Nephron (organoid): ENCODE data around the gene PLEKHA8.

Experiments used
- H3K27ac Mint-ChIP-seq, 3 experiments: 2 replicates each; pipeline ENCODE4 v1.8.0; 2020; ENCODE audit warnings: mixed read lengths in 3 of 3, mild to moderate bottlenecking in 2 of 3, moderate library complexity in 1 of 3
- H3K27me3 Mint-ChIP-seq: 2 replicates; pipeline ENCODE4 v1.8.0; 2021; ENCODE audit warnings: low read depth, mild to moderate bottlenecking, moderate library complexity, mixed read lengths
- H3K36me3 Mint-ChIP-seq: 2 replicates; pipeline ENCODE4 v1.8.0; 2020; ENCODE audit warnings: low read depth, mixed read lengths
- H3K4me1 Mint-ChIP-seq: 2 replicates; pipeline ENCODE4 v1.8.0; 2020; ENCODE audit warnings: mixed read lengths
- H3K4me3 Mint-ChIP-seq, 3 experiments: 2 replicates each; pipeline ENCODE4 v1.8.0; 2020; ENCODE audit warnings: mild to moderate bottlenecking in 3 of 3, mixed read lengths in 3 of 3, moderate library complexity in 2 of 3
- H3K9me3 Mint-ChIP-seq: 2 replicates; pipeline ENCODE4 v1.8.0; 2020; ENCODE audit warnings: mixed read lengths
- TF ChIP-seq, protein P1 (sequence below), 3 experiments: fragments of 200-600 bp; sonication (generic); IDR thresholded peaks; one replicate each; pipeline ENCODE4 v1.5.0; 2021; ENCODE audit warnings: antibody characterized with exemption in 3 of 3; ENCODE audit not compliant: unreplicated experiment in 3 of 3

PLEKHA8 gene

GRCh38 chr7:30146127-30146612 is 118.0 kb downstream of the PLEKHA8 start:
- H3K27me3 Mint-ChIP-seq: no peaks in the 10 kb centered on the region
- H3K4me3 Mint-ChIP-seq: no peak overlapping the region
- peaks cover 26% of the 10 kb centered on the region for H3K4me1 Mint-ChIP-seq
- no peaks in the 10 kb centered on the region for H3K9me3 Mint-ChIP-seq
- H3K36me3 Mint-ChIP-seq: no peaks in the 10 kb centered on the region
- TF ChIP-seq, protein P1, sequence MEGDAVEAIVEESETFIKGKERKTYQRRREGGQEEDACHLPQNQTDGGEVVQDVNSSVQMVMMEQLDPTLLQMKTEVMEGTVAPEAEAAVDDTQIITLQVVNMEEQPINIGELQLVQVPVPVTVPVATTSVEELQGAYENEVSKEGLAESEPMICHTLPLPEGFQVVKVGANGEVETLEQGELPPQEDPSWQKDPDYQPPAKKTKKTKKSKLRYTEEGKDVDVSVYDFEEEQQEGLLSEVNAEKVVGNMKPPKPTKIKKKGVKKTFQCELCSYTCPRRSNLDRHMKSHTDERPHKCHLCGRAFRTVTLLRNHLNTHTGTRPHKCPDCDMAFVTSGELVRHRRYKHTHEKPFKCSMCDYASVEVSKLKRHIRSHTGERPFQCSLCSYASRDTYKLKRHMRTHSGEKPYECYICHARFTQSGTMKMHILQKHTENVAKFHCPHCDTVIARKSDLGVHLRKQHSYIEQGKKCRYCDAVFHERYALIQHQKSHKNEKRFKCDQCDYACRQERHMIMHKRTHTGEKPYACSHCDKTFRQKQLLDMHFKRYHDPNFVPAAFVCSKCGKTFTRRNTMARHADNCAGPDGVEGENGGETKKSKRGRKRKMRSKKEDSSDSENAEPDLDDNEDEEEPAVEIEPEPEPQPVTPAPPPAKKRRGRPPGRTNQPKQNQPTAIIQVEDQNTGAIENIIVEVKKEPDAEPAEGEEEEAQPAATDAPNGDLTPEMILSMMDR (IDR thresholded peaks at IDR 0.05; ENCODE audit: unreplicated experiment in 3 of 3): no peak
- no peak overlapping the region for H3K27ac Mint-ChIP-seq

GRCh38 chr7:30147223-30147622 is 119.0 kb downstream of the PLEKHA8 start:
- Mint-ChIP-seq H3K27me3 (no peaks in the 10 kb centered on the region), H3K36me3 (peaks cover 1% of the 10 kb centered on the region), H3K4me1 (peaks cover 23% of the 10 kb centered on the region), H3K4me3 (no peak overlapping the region), H3K9me3 (no peaks in the 10 kb centered on the region), H3K27ac (no peak overlapping the region)
- TF ChIP-seq, protein P1 (IDR thresholded peaks at IDR 0.05; ENCODE audit: unreplicated experiment in 3 of 3): no peak

DNA sequence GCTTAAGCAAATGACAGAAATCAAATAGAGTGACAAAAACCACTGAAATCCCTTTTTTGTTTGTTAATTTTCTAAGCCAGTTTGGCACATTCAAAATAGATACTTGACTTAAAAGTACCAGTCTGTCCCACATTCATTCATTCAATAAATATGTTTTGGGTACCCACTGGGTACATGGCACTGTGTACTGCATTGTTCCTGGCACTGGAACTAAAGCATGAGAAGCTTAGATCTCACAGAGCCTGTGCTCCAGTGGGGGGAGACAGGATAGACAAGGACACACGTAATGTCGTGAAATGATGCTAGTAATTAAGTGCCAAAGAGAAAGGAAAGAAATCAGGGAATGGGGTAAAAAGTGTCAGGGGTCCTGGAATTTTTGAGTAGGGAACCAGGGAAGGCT is 119.6 kb downstream of the PLEKHA8 start:
- Mint-ChIP-seq H3K27me3 (no peaks in the 10 kb centered on the region), H3K4me3 (no peak overlapping the region), H3K4me1 (peaks cover 18% of the 10 kb centered on the region), H3K27ac (no peak overlapping the region), H3K36me3 (peaks cover 3% of the 10 kb centered on the region), H3K9me3 (no peaks in the 10 kb centered on the region)
- TF ChIP-seq, protein P1 (IDR thresholded peaks at IDR 0.05; ENCODE audit: unreplicated experiment in 3 of 3): no peak

DNA sequence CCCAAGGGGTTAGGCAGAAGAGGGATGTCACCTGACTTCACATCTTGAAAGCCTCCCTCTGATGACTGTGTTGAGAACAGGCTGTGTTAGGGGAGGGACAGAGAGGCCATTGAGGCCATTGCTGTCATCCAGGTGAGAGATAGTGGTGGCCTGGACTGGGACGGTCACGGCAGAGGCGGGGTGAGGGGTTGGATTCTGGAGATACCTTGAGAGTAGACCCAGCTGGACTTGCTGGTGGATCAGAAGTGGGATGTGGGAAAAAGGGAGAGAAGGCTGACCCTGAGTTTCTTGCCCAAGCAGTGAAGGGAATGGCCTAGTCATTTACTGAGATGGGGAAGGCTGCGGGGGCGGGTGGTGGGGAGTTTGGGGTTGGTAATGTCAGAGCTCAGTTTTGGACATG is 120.2 kb downstream of the PLEKHA8 start:
- H3K9me3 Mint-ChIP-seq: no peaks in the 10 kb centered on the region
- no peak overlapping the region for H3K27ac Mint-ChIP-seq
- H3K36me3 Mint-ChIP-seq: peaks cover 3% of the 10 kb centered on the region
- H3K27me3 Mint-ChIP-seq: no peaks in the 10 kb centered on the region
- no peak overlapping the region for H3K4me3 Mint-ChIP-seq
- TF ChIP-seq, protein P1 (IDR thresholded peaks at IDR 0.05; ENCODE audit: unreplicated experiment in 3 of 3): no peak
- peaks cover 11% of the 10 kb centered on the region for H3K4me1 Mint-ChIP-seq

- Mint-ChIP-seq H3K4me1 (peaks cover 7% of the 10 kb centered on the region), H3K27me3 (no peaks in the 10 kb centered on the region), H3K9me3 (no peaks in the 10 kb centered on the region), H3K27ac (no peak overlapping the region), H3K36me3 (peaks cover 3% of the 10 kb centered on the region), H3K4me3 (no peak overlapping the region)
- TF ChIP-seq, protein P1 (IDR thresholded peaks at IDR 0.05; ENCODE audit: unreplicated experiment in 3 of 3): no peak
Measured at GRCh38 chr7:30148951-30149459, 120.8 kb downstream of the PLEKHA8 start.

DNA sequence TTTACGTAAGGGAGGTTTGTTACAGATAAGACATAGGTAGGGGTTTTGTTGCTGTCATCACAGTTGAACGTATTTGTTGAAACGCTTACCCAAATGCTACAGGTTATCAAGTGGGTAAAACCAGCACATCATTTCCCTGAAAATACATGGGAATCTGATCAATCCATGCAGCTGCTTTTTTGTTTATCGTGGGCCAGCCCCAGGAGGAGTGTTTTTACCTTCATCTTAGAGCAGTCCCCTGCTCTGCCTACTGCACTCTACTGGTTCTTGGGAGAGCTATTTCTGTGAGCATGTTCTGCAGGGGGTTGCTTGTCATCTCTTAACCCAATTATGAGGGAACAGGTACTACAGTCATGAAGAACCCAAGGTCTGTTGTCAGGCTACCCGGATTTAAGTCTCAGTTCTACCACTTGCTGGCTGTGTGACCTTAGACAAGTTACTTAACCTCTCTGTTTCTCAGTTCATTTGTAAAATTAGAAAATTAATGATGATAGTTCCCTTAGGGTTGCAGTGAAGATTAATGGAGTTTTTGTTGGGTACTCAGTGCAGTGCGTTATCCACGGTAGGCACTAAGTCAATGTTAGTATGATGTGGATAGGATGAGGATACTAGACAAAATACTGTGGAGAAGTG is 121.5 kb downstream of the PLEKHA8 start:
- Mint-ChIP-seq H3K27me3 (no peaks in the 10 kb centered on the region), H3K36me3 (peaks cover 3% of the 10 kb centered on the region), H3K4me3 (no peak overlapping the region), H3K4me1 (no peaks in the 10 kb centered on the region), H3K9me3 (no peaks in the 10 kb centered on the region), H3K27ac (no peak overlapping the region)
- TF ChIP-seq, protein P1 (IDR thresholded peaks at IDR 0.05; ENCODE audit: unreplicated experiment in 3 of 3): no peak
